ENCODE data around the gene WDHD1. TPM values are rescaled to one million over a fixed set of nuclear protein-coding genes. Genes with fewer than 3 reads are reported as not detected.
"Not testable (repeated sequence)": the region's sequence is repeated elsewhere in the genome, so short reads cannot be mapped to it uniquely, and the experiment has no call there.

The WDHD1 gene
- total RNA-seq, 2 experiments from 2014 or later, result 33.5 to 60.3 TPM

DNA sequence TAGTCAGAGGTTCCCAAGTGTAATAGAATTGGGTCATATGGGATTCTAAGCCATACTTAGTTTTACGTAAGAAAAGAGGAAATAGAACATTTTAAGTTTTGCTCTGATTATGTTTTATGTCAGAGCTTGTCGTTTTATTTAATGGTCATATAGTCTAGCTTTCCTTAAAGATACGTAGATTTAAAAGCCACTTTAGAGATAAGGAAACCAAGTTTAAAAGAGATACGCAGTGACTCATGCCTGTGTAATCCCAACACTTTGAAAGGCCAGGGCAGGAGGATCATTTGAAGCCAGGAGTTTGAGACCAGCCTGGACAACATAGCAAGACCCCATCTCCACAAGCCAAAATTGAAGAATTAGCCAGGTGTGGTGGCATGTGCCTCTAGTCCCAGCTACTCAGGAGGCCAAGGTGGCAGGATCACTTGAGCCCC lies 44.1 kb upstream of the WDHD1 start:
- POLR2A ChIA-PET, result interaction anchor here (0.6 to 3.6 kb wide), 5 partner anchors 9 to 495 kb away, joined by 3 to 15 read pairs (median 3); partner anchors contain the start of gene MAPK1IP1L
- intact Hi-C loops (cut with micrococcal nuclease; ENCODE audit: unreplicated experiment), result no loop called here
- CTCF ChIA-PET (ENCODE audit: unreplicated experiment), result no interaction called here
- TF ChIP-seq EZH2phosphoT487 (IDR thresholded peaks at IDR 0.05; ENCODE audit: borderline replicate concordance, low read depth, low read length), result no peak
- TF ChIP-seq, protein P1, sequence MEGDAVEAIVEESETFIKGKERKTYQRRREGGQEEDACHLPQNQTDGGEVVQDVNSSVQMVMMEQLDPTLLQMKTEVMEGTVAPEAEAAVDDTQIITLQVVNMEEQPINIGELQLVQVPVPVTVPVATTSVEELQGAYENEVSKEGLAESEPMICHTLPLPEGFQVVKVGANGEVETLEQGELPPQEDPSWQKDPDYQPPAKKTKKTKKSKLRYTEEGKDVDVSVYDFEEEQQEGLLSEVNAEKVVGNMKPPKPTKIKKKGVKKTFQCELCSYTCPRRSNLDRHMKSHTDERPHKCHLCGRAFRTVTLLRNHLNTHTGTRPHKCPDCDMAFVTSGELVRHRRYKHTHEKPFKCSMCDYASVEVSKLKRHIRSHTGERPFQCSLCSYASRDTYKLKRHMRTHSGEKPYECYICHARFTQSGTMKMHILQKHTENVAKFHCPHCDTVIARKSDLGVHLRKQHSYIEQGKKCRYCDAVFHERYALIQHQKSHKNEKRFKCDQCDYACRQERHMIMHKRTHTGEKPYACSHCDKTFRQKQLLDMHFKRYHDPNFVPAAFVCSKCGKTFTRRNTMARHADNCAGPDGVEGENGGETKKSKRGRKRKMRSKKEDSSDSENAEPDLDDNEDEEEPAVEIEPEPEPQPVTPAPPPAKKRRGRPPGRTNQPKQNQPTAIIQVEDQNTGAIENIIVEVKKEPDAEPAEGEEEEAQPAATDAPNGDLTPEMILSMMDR (conservative IDR thresholded peaks at IDR 0.05; ENCODE audit: low read length), result no peak
- H3K9me2 ChIP-seq (ENCODE audit: insufficient read depth, low read length), result no peaks in the 10 kb centered on the region
- BruUV-seq (replicated peaks), result no TSS peak
- H3K4me3 ChIP-seq (ENCODE audit: low read depth, low read length, poor library complexity, severe bottlenecking), result no peak overlapping the region
- H3K9me3 ChIP-seq (ENCODE audit: low read length), result no peaks in the 10 kb centered on the region
- H3K36me3 ChIP-seq (ENCODE audit: insufficient read depth, low read length), result peaks cover 29% of the 10 kb centered on the region
- H3K27ac ChIP-seq (ENCODE audit: low read depth, low read length, poor library complexity, severe bottlenecking), result no peak overlapping the region
- no peaks in the 10 kb centered on the region for H4K20me1 ChIP-seq (ENCODE audit: insufficient read depth, low read length)
- no peaks in the 10 kb centered on the region for H3K79me2 ChIP-seq (ENCODE audit: insufficient read depth, low read depth, low read length)
- peaks cover 29% of the 10 kb centered on the region for H3K4me1 ChIP-seq (ENCODE audit: insufficient read depth, low read length, poor library complexity, severe bottlenecking)
- no peak for DNase-seq (ENCODE audit: low spot score)
- H3K4me2 ChIP-seq (ENCODE audit: low read length), result no peak overlapping the region
- no peak overlapping the region for H2AFZ ChIP-seq (ENCODE audit: low read length)

DNA sequence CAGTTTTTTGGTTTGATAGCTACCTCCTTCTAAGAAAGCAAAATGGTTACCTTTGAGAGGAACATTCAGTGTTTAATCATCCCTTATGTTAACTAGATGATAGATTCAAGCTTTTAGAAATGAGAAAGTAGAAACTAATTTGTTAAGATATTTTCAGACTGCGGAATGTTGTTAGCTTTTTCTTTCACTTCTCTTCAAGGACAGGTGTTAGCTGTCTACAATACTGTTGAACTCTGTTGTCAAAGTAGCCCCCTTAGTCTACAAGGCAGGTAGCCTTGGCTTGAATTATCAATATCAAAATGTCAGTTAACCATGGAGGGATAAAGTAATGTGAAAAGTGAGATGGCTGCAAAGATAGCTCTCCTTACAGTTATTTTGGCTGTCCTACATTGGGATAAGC lies 39.3 kb upstream of the WDHD1 start:
- TF ChIP-seq EZH2phosphoT487 (IDR thresholded peaks at IDR 0.05; ENCODE audit: borderline replicate concordance, low read depth, low read length), result no peak
- TF ChIP-seq, protein P1 (conservative IDR thresholded peaks at IDR 0.05; ENCODE audit: low read length), result no peak
- intact Hi-C loops (cut with micrococcal nuclease; ENCODE audit: unreplicated experiment), result no loop called here
- Histone ChIP-seq H3K9me3 (ENCODE audit: low read length) (no peaks in the 10 kb centered on the region), H4K20me1 (ENCODE audit: insufficient read depth, low read length) (peaks cover 6% of the 10 kb centered on the region; the same call in 1 of the 2 replicates), H3K79me2 (ENCODE audit: insufficient read depth, low read depth, low read length) (peaks cover 10% of the 10 kb centered on the region; the same call in 1 of the 2 replicates), H3K9me2 (ENCODE audit: insufficient read depth, low read length) (no peaks in the 10 kb centered on the region), H3K27ac (ENCODE audit: low read depth, low read length, poor library complexity, severe bottlenecking) (no peak overlapping the region), H3K4me1 (ENCODE audit: insufficient read depth, low read length, poor library complexity, severe bottlenecking) (no peaks in the 10 kb centered on the region), H2AFZ (ENCODE audit: low read length) (no peak overlapping the region), H3K36me3 (ENCODE audit: insufficient read depth, low read length) (peaks cover 77% of the 10 kb centered on the region), H3K4me2 (ENCODE audit: low read length) (no peak overlapping the region), H3K4me3 (ENCODE audit: low read depth, low read length, poor library complexity, severe bottlenecking) (no peak overlapping the region)
- POLR2A ChIA-PET, result interaction anchor here (0.6 to 2.1 kb wide), 6 partner anchors 11 to 99 kb away, joined by 3 to 12 read pairs (median 4); partner anchors contain the start of gene MAPK1IP1L
- BruUV-seq (replicated peaks), result no TSS peak
- CTCF ChIA-PET (ENCODE audit: unreplicated experiment), result interaction anchor here (0.9 kb wide), 1 partner anchor 13 kb away, joined by 4 read pairs; no protein-coding TSS in a partner anchor
- DNase-seq (ENCODE audit: low spot score), result no peak

DNA sequence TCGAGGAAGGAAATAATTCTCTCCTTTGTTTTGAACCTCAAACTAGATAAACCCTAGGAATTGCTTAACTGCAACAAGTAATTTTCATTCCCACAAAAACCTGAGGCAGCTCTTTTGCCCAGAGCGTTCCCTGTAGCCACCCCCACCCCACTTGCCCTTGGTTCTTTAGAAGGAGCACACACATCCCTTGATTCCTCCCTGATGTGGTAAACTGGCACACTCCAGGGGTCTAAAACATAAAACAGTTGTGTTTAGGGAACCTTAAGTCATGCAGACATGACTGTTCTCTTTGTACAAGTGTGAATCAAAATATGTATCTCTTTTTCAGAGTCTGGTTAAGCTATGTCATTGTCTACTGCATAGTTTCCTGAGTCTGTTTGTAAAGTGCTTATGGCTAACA lies 38.5 kb upstream of the WDHD1 start:
- no peak for TF ChIP-seq EZH2phosphoT487 (IDR thresholded peaks at IDR 0.05; ENCODE audit: borderline replicate concordance, low read depth, low read length)
- TF ChIP-seq, protein P1 (conservative IDR thresholded peaks at IDR 0.05; ENCODE audit: low read length), result no peak
- CTCF ChIA-PET (ENCODE audit: unreplicated experiment), result interaction anchor here (0.9 kb wide), 1 partner anchor 14 kb away, joined by 4 read pairs; no protein-coding TSS in a partner anchor

DNA sequence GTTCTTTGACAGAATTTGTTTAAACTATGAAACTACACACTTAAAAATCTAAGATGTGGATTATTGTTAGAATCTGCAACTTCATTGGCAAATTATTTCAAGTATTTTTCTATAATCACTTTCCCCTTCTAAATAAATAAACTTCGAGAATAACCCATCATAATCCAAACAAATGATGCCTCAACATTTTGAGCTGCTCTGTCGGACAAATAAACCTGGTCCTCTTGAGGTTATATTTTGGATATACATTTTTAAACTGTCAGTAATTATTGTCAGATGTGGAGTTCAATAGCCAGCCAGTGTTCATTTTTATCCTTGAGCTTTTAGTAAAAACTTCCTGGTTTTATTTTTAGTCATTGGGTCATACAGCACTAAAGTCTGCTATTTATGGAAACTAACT lies 38.0 kb upstream of the WDHD1 start:
- BruUV-seq (replicated peaks), result TSS peak; percentile 32
- H3K4me3 ChIP-seq (ENCODE audit: low read depth, low read length, poor library complexity, severe bottlenecking); H3K4me1 ChIP-seq (ENCODE audit: insufficient read depth, low read length, poor library complexity, severe bottlenecking); DNase-seq (ENCODE audit: low spot score); H3K27ac ChIP-seq (ENCODE audit: low read depth, low read length, poor library complexity, severe bottlenecking); intact Hi-C loops (cut with micrococcal nuclease; ENCODE audit: unreplicated experiment); CTCF ChIA-PET (ENCODE audit: unreplicated experiment); H4K20me1 ChIP-seq (ENCODE audit: insufficient read depth, low read length); H2AFZ ChIP-seq (ENCODE audit: low read length); H3K9me2 ChIP-seq (ENCODE audit: insufficient read depth, low read length); H3K4me2 ChIP-seq (ENCODE audit: low read length); H3K9me3 ChIP-seq (ENCODE audit: low read length): not testable (repeated sequence)
- H3K79me2 ChIP-seq (ENCODE audit: insufficient read depth, low read depth, low read length), result peaks cover 24% of the 10 kb centered on the region
- POLR2A ChIA-PET, result interaction anchor here (0.8 to 2.1 kb wide), 3 partner anchors 9 to 19 kb away, joined by 3 to 12 read pairs (median 4); no protein-coding TSS in a partner anchor
- H3K36me3 ChIP-seq (ENCODE audit: insufficient read depth, low read length), result peaks cover 88% of the 10 kb centered on the region

More for the DNA sequence above, 38.5 kb upstream of the WDHD1 start:
- Histone ChIP-seq H3K9me2 (ENCODE audit: insufficient read depth, low read length) (no peaks in the 10 kb centered on the region), H3K36me3 (ENCODE audit: insufficient read depth, low read length) (peaks cover 85% of the 10 kb centered on the region), H3K27ac (ENCODE audit: low read depth, low read length, poor library complexity, severe bottlenecking) (no peak overlapping the region), H3K4me2 (ENCODE audit: low read length) (no peak overlapping the region), H3K4me3 (ENCODE audit: low read depth, low read length, poor library complexity, severe bottlenecking) (no peak overlapping the region), H4K20me1 (ENCODE audit: insufficient read depth, low read length) (peaks cover 6% of the 10 kb centered on the region; the same call in 1 of the 2 replicates), H3K9me3 (ENCODE audit: low read length) (no peaks in the 10 kb centered on the region), H2AFZ (ENCODE audit: low read length) (no peak overlapping the region), H3K4me1 (ENCODE audit: insufficient read depth, low read length, poor library complexity, severe bottlenecking) (no peaks in the 10 kb centered on the region), H3K79me2 (ENCODE audit: insufficient read depth, low read depth, low read length) (peaks cover 19% of the 10 kb centered on the region)
- no peak for DNase-seq (ENCODE audit: low spot score)
- no TSS peak for BruUV-seq (replicated peaks)
- intact Hi-C loops (cut with micrococcal nuclease; ENCODE audit: unreplicated experiment), result no loop called here
- POLR2A ChIA-PET, result interaction anchor here (0.7 to 2.1 kb wide), 6 partner anchors 8 to 20 kb away, joined by 3 to 12 read pairs (median 4); partner anchors contain the start of gene MAPK1IP1L
